IgD-negative memory B cell (primary cell): Measurements from ENCODE around the gene ART4. TPM values are rescaled to one million over a fixed set of nuclear protein-coding genes. Genes with fewer than 3 reads are reported as not detected.

Source experiments
- H3K27ac Mint-ChIP-seq, 3 donors: one replicate each; pipeline ENCODE4 v1.8.0; 2020 to 2022; ENCODE audit warnings: mild to moderate bottlenecking in 3 of 3, mixed read lengths in 3 of 3, moderate library complexity in 1 of 3
- H3K27me3 Mint-ChIP-seq: one replicate; pipeline ENCODE4 v1.8.0; 2021; ENCODE audit warnings: mixed read lengths
- H3K36me3 Mint-ChIP-seq: one replicate; pipeline ENCODE4 v1.8.0; 2020; ENCODE audit warnings: mild to moderate bottlenecking, mixed read lengths
- H3K4me1 Mint-ChIP-seq, 3 donors: one replicate each; pipeline ENCODE4 v1.8.0; 2020 to 2022; ENCODE audit warnings: mixed read lengths in 3 of 3, mild to moderate bottlenecking in 1 of 3
- H3K4me3 Mint-ChIP-seq, 4 donors: one replicate each; pipeline ENCODE4 v1.8.0; 2020 to 2022; ENCODE audit warnings: mild to moderate bottlenecking in 4 of 4, mixed read lengths in 4 of 4, moderate library complexity in 3 of 4
- H3K9me3 Mint-ChIP-seq, 3 donors: one replicate each; pipeline ENCODE4 v1.8.0; 2020 to 2021; ENCODE audit warnings: mixed read lengths in 3 of 3, mild to moderate bottlenecking in 1 of 3
- polyA plus RNA-seq: library from polyadenylated mRNA; unstranded; fragments of 300-500 nt; fragmentation: Illumina TruSeq; gene quantifications from one replicate; pipeline ENCODE4 v1.2.3, GENCODE V29; 2021

ART4 gene
- polyA plus RNA-seq, 1 donor from 2014 or later = not detected

GRCh38 chr12:14842315-14842714, 1.0 kb downstream of the ART4 start:
- Mint-ChIP-seq H3K36me3 (no peaks in the 10 kb centered on the region), H3K9me3 (no peaks in the 10 kb centered on the region), H3K27me3 (peaks cover 6% of the 10 kb centered on the region), H3K4me1 (peaks cover 0 to 12% (median 0%) of the 10 kb centered on the region in 3 donors), H3K27ac (no peak overlapping the region), H3K4me3 (no peak overlapping the region)

- H3K4me3 Mint-ChIP-seq = no peak overlapping the region
- peaks cover 6% of the 10 kb centered on the region for H3K27me3 Mint-ChIP-seq
- H3K36me3 Mint-ChIP-seq = no peaks in the 10 kb centered on the region
- no peak overlapping the region for H3K27ac Mint-ChIP-seq
- no peaks in the 10 kb centered on the region for H3K9me3 Mint-ChIP-seq
- H3K4me1 Mint-ChIP-seq = peaks cover 0 to 12% (median 0%) of the 10 kb centered on the region in 3 donors
Measured at GRCh38 chr12:14841761-14842160, 1.6 kb downstream of the ART4 start.

GRCh38 chr12:14840616-14841015, 2.7 kb downstream of the ART4 start:
- H3K36me3 Mint-ChIP-seq = no peaks in the 10 kb centered on the region
- H3K4me3 Mint-ChIP-seq = no peak overlapping the region

GRCh38 chr12:14839262-14839661, 4.1 kb downstream of the ART4 start:
- H3K36me3 Mint-ChIP-seq = no peaks in the 10 kb centered on the region
- no peak overlapping the region for H3K27ac Mint-ChIP-seq

More at GRCh38 chr12:14840616-14841015, 2.7 kb downstream of the ART4 start:
- Mint-ChIP-seq H3K9me3 (no peaks in the 10 kb centered on the region), H3K27me3 (peaks cover 9% of the 10 kb centered on the region), H3K4me1 (peaks cover 0 to 12% (median 0%) of the 10 kb centered on the region in 3 donors), H3K27ac (no peak overlapping the region)

DNA sequence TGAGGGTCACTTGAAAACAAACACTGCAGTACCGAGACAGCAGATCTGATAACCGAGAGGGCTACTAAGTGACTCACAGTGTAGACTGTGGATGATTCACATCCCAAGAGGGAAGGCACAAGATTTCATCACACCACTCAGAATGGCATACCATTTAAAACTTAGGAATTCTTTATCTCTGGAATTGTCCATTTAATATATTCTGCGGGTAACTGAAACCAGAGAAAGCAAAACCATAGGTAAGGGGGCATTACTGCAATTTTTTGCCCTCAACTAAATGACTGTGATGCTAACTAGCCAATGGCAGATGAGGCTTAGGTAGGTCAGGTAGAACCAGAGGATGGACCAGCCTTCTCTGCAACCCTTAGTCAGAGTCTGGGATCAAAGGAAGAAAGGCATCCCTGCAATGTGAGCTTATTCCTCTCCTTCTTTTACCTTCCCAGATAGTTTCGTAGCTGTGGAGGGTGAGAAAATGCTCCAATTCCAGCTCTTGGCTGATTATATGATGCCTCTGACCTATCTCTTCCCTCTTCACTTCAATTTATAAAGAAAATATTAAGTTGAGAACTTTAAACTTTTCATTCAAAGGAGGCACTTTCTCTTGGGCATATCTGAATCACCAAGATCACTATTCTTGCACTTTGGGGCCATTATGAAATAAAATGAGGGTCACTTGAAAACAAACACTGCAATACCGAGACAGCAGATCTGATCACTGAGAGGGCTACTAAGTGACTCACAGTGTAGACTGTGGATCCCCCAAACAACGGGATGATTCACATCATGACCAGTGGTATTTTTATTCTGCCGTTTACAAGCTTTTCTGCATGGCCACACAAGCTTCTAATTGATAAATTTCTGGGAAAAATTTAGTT, 6.8 kb downstream of the ART4 start:
- Mint-ChIP-seq H3K27me3 (peaks cover 5% of the 10 kb centered on the region), H3K4me1 (peaks cover 0 to 7% (median 0%) of the 10 kb centered on the region in 3 donors), H3K36me3 (no peaks in the 10 kb centered on the region), H3K27ac (no peak overlapping the region), H3K4me3 (no peak overlapping the region), H3K9me3 (no peaks in the 10 kb centered on the region)

More at GRCh38 chr12:14839262-14839661, 4.1 kb downstream of the ART4 start:
- H3K27me3 Mint-ChIP-seq = peaks cover 9% of the 10 kb centered on the region
- H3K4me3 Mint-ChIP-seq = no peak overlapping the region
- peaks cover 0 to 7% (median 0%) of the 10 kb centered on the region in 3 donors for H3K4me1 Mint-ChIP-seq
- no peaks in the 10 kb centered on the region for H3K9me3 Mint-ChIP-seq

DNA sequence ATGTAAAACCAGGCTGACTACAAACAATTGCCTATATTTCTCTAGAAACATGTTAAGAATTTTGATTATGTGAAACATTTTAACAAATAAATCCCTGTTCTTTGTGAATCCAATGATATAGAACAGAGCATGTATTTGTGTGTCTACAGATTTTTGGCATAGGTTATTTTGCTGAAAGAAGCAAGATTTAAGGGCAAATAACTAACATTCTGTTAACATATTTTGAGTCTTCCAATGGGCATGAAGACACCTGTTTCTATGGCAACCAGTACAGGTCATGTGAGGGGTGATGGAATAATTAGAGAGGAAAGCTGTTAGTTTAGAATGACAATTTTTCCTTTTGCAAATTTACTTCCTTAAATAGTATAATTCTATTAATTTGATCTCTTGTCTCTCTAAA, 8.8 kb downstream of the ART4 start:
- H3K27ac Mint-ChIP-seq = no peak overlapping the region
- H3K4me3 Mint-ChIP-seq = no peak overlapping the region
- H3K4me1 Mint-ChIP-seq = no peaks in the 10 kb centered on the region
- no peaks in the 10 kb centered on the region for H3K36me3 Mint-ChIP-seq
- H3K27me3 Mint-ChIP-seq = peaks cover 7% of the 10 kb centered on the region
- no peaks in the 10 kb centered on the region for H3K9me3 Mint-ChIP-seq

- Mint-ChIP-seq H3K27me3 (peaks cover 4% of the 10 kb centered on the region), H3K4me3 (no peak overlapping the region), H3K4me1 (no peaks in the 10 kb centered on the region), H3K9me3 (no peaks in the 10 kb centered on the region), H3K36me3 (no peaks in the 10 kb centered on the region), H3K27ac (no peak overlapping the region)
Measured at GRCh38 chr12:14833952-14834351, 9.4 kb downstream of the ART4 start.

- H3K4me3 Mint-ChIP-seq = no peak overlapping the region
- H3K27ac Mint-ChIP-seq = no peak overlapping the region
- no peaks in the 10 kb centered on the region for H3K4me1 Mint-ChIP-seq
- no peaks in the 10 kb centered on the region for H3K9me3 Mint-ChIP-seq
- peaks cover 4% of the 10 kb centered on the region for H3K27me3 Mint-ChIP-seq
- no peaks in the 10 kb centered on the region for H3K36me3 Mint-ChIP-seq
Measured at GRCh38 chr12:14833336-14833735, 10.0 kb downstream of the ART4 start.

DNA sequence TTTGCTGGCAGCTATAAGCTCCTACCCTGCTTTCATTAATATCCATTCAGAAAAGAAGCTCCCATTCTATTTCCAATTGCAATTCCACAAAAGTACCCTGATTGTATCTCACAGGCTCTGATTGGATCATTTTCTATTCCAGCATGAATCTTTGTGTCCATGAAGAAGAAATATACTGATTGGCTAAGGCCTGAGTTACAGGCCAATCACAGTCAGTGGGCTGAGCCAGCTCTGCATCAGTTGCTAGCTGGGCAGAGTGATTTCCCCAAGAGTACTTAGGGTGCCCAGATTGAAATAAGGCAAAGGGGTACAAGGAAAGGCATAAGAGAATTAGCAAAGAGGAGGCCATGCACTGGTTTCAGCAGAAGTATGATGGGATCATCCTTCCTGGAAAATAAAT, 14.4 kb downstream of the ART4 start:
- H3K4me1 Mint-ChIP-seq = no peaks in the 10 kb centered on the region
- H3K4me3 Mint-ChIP-seq = no peak overlapping the region
- H3K36me3 Mint-ChIP-seq = no peaks in the 10 kb centered on the region
- H3K9me3 Mint-ChIP-seq = no peaks in the 10 kb centered on the region
- peaks cover 2% of the 10 kb centered on the region for H3K27me3 Mint-ChIP-seq
- no peak overlapping the region for H3K27ac Mint-ChIP-seq

GRCh38 chr12:14827043-14827442, 16.3 kb downstream of the ART4 start:
- Mint-ChIP-seq H3K9me3 (no peaks in the 10 kb centered on the region), H3K4me1 (no peaks in the 10 kb centered on the region), H3K4me3 (no peak overlapping the region), H3K27ac (no peak overlapping the region), H3K27me3 (peaks cover 2% of the 10 kb centered on the region), H3K36me3 (no peaks in the 10 kb centered on the region)

GRCh38 chr12:14826491-14826890, 16.8 kb downstream of the ART4 start:
- Mint-ChIP-seq H3K9me3 (no peaks in the 10 kb centered on the region), H3K27me3 (peaks cover under 1% of the 10 kb centered on the region), H3K27ac (no peak overlapping the region), H3K36me3 (no peaks in the 10 kb centered on the region), H3K4me3 (no peak overlapping the region), H3K4me1 (no peaks in the 10 kb centered on the region)

- no peaks in the 10 kb centered on the region for H3K4me1 Mint-ChIP-seq
- H3K27ac Mint-ChIP-seq = no peak overlapping the region
- H3K9me3 Mint-ChIP-seq = no peaks in the 10 kb centered on the region
- H3K4me3 Mint-ChIP-seq = no peak overlapping the region
- no peaks in the 10 kb centered on the region for H3K36me3 Mint-ChIP-seq
- H3K27me3 Mint-ChIP-seq = no peaks in the 10 kb centered on the region
Measured at GRCh38 chr12:14825256-14825655, 18.1 kb downstream of the ART4 start.

DNA sequence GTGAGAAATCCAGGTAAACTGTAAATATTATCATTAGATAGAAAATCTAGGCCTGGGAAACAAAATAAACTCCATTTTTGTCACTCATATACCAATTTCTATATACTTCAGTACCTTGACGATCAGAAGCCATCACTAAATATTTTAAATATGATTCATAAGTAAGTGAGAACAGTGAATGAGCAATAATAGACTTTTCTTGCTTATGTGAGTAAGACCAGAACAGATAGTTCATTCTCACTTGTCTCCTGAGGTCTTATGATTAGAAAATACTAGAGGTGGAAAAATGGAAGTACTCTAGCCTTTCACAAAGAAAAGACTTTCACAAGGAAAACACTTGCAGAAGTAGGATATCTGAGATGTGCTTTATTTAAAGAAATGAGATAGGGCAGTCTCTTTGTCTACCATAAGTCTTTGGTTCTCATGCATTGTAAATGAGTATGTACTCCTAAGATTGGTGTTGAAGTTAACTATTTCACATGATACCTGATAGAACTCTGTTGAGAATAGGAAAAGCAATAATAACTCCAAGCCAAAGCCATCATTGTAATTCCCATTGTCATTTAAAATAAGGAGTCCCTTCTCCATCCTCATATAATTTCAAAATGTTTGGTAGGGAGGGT, 19.2 kb downstream of the ART4 start:
- Mint-ChIP-seq H3K9me3 (no peaks in the 10 kb centered on the region), H3K4me1 (peaks cover 0 to 1% (median 0%) of the 10 kb centered on the region in 3 donors), H3K27ac (no peak overlapping the region), H3K4me3 (no peak overlapping the region), H3K27me3 (no peaks in the 10 kb centered on the region), H3K36me3 (no peaks in the 10 kb centered on the region)

DNA sequence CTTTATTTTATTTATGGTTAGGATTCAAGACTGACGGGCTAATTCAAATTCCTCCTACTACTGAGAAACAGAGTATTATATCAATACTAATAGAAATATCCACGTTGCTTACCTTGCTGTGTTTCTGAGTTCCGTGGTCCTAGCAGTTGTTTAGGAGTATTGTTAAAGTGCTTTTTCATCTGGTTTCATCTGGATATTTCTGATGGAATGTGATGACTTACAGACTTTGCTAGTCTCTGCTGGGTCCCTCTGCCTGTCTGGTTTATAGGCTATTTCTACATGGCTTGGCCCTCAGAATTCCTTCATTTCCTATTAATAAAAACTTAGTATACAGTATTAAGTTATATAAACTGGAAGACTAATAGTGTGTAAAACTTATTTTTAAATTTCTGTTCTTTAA, 29.3 kb downstream of the ART4 start, which contains the start of gene SMCO3:
TSS of gene SMCO3 (minus strand) at position 169 of the 400 bp plus-strand sequence. CDS start 7,502 bp downstream, outside the sequence.
- H3K9me3 Mint-ChIP-seq = peaks cover 0 to 5% (median 2%) of the 10 kb centered on the region in 3 donors
- H3K4me1 Mint-ChIP-seq = peaks cover 9 to 13% (median 12%) of the 10 kb centered on the region in 3 donors
- no peak within 1 kb of the TSS for H3K4me3 Mint-ChIP-seq
- H3K36me3 Mint-ChIP-seq = peaks cover 1% of the 10 kb centered on the region
- no peak within 1 kb of the TSS for H3K27ac Mint-ChIP-seq
- H3K27me3 Mint-ChIP-seq = no peaks in the 10 kb centered on the region

DNA sequence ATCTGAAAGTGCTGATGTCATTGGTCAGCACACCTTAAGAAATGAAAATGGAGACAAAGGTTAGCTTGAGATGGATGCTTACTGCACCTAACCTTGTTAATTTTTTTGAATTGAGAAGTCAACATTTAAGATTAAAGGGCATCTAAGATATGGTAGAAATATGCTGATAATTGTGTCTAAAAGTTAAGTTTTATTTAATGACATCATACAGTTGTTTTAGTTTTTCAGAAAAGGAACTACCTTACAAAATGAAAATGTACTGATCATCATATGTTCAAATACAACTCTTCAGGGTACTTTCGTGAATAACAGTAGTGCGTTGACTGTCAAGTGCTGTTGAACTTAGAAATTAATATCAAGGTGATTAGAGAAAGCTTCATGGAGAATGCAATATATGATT, 31.8 kb downstream of the ART4 start:
- Mint-ChIP-seq H3K27ac (no peak overlapping the region), H3K9me3 (no peaks in the 10 kb centered on the region), H3K4me1 (peaks cover 8 to 13% (median 12%) of the 10 kb centered on the region in 3 donors), H3K27me3 (no peaks in the 10 kb centered on the region), H3K4me3 (peak overlapping the region in 1 of 4 donors; percentile 83), H3K36me3 (peaks cover 3% of the 10 kb centered on the region)
